Right cardiac atrium (tissue), 5 donors: ENCODE measurements around the gene ADK. TPM values are rescaled to one million over a fixed set of nuclear protein-coding genes. Genes with fewer than 3 reads are reported as not detected.

Experiments used
- ATAC-seq, 2 donors: fragments of 200-7000 bp; cut with Tn5 transposase; one replicate each; pipeline versions ENCODE4 v1.8.0 to v1.9.1; 2020; ENCODE audit warnings: moderate library complexity in 2 of 2, mild to moderate bottlenecking in 1 of 2
- DNase-seq, 3 donors: peaks; one replicate each; pipeline ENCODE4 v3.0.0-alpha.2; 2020
- H3K27ac ChIP-seq: one replicate; pipeline ENCODE4 v1.5.1; 2013; ENCODE audit warnings: mild to moderate bottlenecking, low read length, control low read depth, moderate library complexity
- H3K27me3 ChIP-seq: one replicate; pipeline ENCODE4 v1.6.1; 2013; ENCODE audit not compliant: control insufficient read depth, insufficient read depth
- H3K4me1 ChIP-seq: one replicate; pipeline ENCODE4 v1.6.1; 2013; ENCODE audit warnings: low read length; ENCODE audit not compliant: control insufficient read depth, insufficient read depth
- H3K4me3 ChIP-seq: one replicate; pipeline ENCODE4 v1.5.1; 2013; ENCODE audit warnings: low read length, control low read depth
- H3K9me3 ChIP-seq: one replicate; pipeline ENCODE4 v1.6.1; 2013; ENCODE audit warnings: low read length; ENCODE audit not compliant: control insufficient read depth
- WGBS: extraction: QIAGEN DNeasy Blood & Tissue Kit; methylation state at CpG from one replicate; pipeline ENCODE4 v1.1.7; 2013; 5-methylcytosine and 5-hydroxymethylcytosine counted together
- intact Hi-C, 4 donors: fragments of 100-400 bp; cut with DNase I; formaldehyde crosslinking; loops; one replicate each; pipeline versions ENCODE4 v1.11.0 to v1.14.0; 2022 to 2023
- polyA plus RNA-seq: library from polyadenylated mRNA; stranded (reverse); fragments of 200-250 nt; gene quantifications from one replicate; pipeline ENCODE4 v1.2.3, GENCODE V29; 2013
- total RNA-seq, 4 donors: library from RNA; stranded (reverse); fragmentation: NEBNext Ultra II Directional; extraction: Animal tissue kit (Norgen Biotek cat#: 25700); gene quantifications; one replicate each; pipeline ENCODE4 v1.2.1, GENCODE V29; 2021
- donor health status: healthy with polysubstance abuse.
- donor health status: DM: no; HTN: yes; CAD: no.
- donor health status: DM: no; HTN: no; CAD: no.
- donor health status: DM: no; HTN: yes; CAD: no; lungs with severe emphysema.
- donor health status: DM: yes; HTN: yes; CAD: no.

The ADK gene
- total and polyA plus RNA-seq, 5 donors = 34.5 to 42.2 (median 41.0) TPM

DNA sequence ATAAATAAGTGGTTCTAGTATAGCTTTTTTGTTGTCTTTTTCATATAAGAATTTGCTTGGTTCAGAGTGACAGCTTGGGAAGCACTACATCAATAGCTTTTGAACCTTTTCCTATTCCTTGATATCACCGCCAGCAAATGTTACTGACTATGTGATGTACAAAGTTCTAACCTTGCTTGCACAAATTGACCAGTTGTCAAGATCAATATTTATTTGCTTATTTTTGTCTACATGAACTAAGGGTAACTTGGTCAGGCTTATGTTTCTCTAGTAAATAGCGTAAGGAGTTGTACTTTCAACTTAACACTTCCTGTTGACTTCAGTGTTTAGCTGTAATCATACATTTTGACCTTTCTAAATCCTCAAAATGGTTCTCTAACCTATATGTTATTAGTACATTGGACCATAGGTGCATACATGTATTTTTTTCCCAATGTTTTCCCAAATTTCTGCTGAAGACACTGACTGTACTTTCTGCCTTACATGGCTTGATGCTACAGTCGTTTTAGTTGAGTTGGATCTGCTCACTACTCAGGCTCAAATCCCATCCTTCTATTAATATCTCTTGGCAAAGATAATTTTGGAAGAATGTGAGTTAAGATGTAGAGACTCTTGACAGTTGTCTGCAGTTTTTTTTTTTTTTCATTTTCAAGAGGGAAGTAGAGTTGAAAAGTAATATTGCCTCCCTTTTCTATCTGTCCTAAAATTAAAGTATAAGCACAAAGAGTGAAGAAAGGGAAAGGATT lies 436.3 kb downstream of the ADK start:
- ATAC-seq = peak in 1 of 2 donors; percentile 43
- H3K4me1 ChIP-seq = no peaks in the 10 kb centered on the region

DNA sequence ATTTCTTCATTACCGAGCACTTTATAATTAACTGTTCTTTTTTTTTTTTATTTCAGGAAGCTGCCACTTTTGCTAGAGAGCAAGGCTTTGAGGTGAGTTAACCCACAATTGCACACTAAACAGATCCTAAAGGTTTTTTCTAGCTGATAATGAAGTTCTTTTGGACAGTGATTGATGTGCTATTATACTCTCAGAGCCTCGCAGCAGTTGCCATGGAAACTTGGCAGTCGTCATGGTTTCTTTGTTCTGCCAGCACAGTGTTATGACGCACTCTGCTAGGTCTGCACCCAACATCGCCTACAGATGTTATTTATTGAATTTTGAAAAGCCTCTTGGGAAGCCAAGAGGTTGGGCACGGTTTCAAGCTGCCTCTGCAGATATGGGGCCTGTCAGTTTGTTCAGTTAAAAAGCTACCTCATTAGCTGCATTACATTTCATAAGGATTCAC lies 438.2 kb downstream of the ADK start:
- Histone ChIP-seq H3K4me1 (no peaks in the 10 kb centered on the region), H3K4me3 (no peak overlapping the region)

More for the DNA sequence above, 436.3 kb downstream of the ADK start:
- intact Hi-C loops = loop anchor here in 1 of 4 donors (5.0 kb wide), 1 partner anchor 240 kb away; the partner anchor contains the start of gene KAT6B
- no peaks in the 10 kb centered on the region for H3K27me3 ChIP-seq
- H3K4me3 ChIP-seq = no peak overlapping the region
- DNase-seq = no peak
- H3K27ac ChIP-seq = no peak overlapping the region
- H3K9me3 ChIP-seq = no peaks in the 10 kb centered on the region
- 61% methylated on average over 3 of the region's 3 CpGs for WGBS

GRCh38 chr10:74589851-74590250 lies 438.8 kb downstream of the ADK start:
- WGBS = 47% methylated on average over 2 of the region's 2 CpGs
- H3K4me3 ChIP-seq = no peak overlapping the region
- no peaks in the 10 kb centered on the region for H3K27me3 ChIP-seq
- DNase-seq (no peak), ATAC-seq (no peak)
- H3K27ac ChIP-seq = no peak overlapping the region
- H3K4me1 ChIP-seq = no peaks in the 10 kb centered on the region
- no peaks in the 10 kb centered on the region for H3K9me3 ChIP-seq
- intact Hi-C loops = loop anchor here in 1 of 4 donors (5.0 kb wide), 1 partner anchor 237 kb away; the partner anchor contains the start of gene KAT6B

More for the DNA sequence above, 438.2 kb downstream of the ADK start:
- peak overlapping the region; percentile 45 for H3K27ac ChIP-seq
- intact Hi-C loops = loop anchor here in 1 of 4 donors (5.0 kb wide), 1 partner anchor 238 kb away; the partner anchor contains the start of gene KAT6B
- DNase-seq (peak; percentile 91 to 96 (median 93)), ATAC-seq (peak; percentile 96 to 97)
- H3K9me3 ChIP-seq = no peaks in the 10 kb centered on the region
- H3K27me3 ChIP-seq = no peaks in the 10 kb centered on the region
- WGBS = 4% methylated on average over 6 of the region's 6 CpGs

DNA sequence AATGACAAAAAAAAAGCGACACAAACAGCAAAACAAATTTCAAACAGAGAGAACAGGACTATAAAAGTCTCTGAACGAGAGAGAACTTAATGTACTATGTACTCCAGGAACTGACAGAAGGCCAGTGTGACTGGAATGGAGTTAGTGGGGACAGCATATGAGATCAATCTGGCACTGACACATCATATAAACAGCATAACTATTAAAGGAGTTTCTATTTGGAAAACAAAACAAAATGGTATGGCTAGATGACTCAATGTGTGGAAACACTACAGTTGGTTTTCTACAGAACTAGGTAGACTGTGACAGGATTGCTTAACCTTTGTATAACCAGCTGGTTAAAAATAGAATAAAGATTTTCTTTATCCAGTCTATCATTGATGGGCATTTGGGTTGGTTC lies 442.4 kb downstream of the ADK start:
- WGBS = 49% methylated on average over 2 of the region's 2 CpGs
- H3K4me3 ChIP-seq = no peak overlapping the region
- H3K4me1 ChIP-seq = no peaks in the 10 kb centered on the region
- H3K27ac ChIP-seq = peak overlapping the region; percentile 45
- no peaks in the 10 kb centered on the region for H3K9me3 ChIP-seq
- DNase-seq (no peak), ATAC-seq (peak in 1 of 2 donors; percentile 67)
- intact Hi-C loops = no loop called here
- no peaks in the 10 kb centered on the region for H3K27me3 ChIP-seq

GRCh38 chr10:74596713-74597112 lies 445.7 kb downstream of the ADK start:
- WGBS = 97% methylated on average over 7 of the region's 7 CpGs
- no peaks in the 10 kb centered on the region for H3K27me3 ChIP-seq
- no peak for ATAC-seq
- H3K9me3 ChIP-seq = no peaks in the 10 kb centered on the region
- H3K4me1 ChIP-seq = no peaks in the 10 kb centered on the region
- no peak overlapping the region for H3K4me3 ChIP-seq
- H3K27ac ChIP-seq = no peak overlapping the region
- DNase-seq = no peak
- intact Hi-C loops = no loop called here

- H3K9me3 ChIP-seq = no peaks in the 10 kb centered on the region
- ATAC-seq = peak; percentile 76 to 81
- intact Hi-C loops = no loop called here
- H3K27ac ChIP-seq = no peak overlapping the region
- H3K4me3 ChIP-seq = peak overlapping the region; percentile 75
- H3K27me3 ChIP-seq = no peaks in the 10 kb centered on the region
- no peaks in the 10 kb centered on the region for H3K4me1 ChIP-seq
- no peak for DNase-seq
- 23% methylated on average over 5 of the region's 5 CpGs for WGBS
Observed at GRCh38 chr10:74598891-74599566, 448.0 kb downstream of the ADK start.

- intact Hi-C loops = no loop called here
- no peak overlapping the region for H3K27ac ChIP-seq
- H3K4me1 ChIP-seq = no peaks in the 10 kb centered on the region
- H3K4me3 ChIP-seq = peak overlapping the region; percentile 75
- no peak for DNase-seq
- H3K9me3 ChIP-seq = no peaks in the 10 kb centered on the region
- no peak for ATAC-seq
- no peaks in the 10 kb centered on the region for H3K27me3 ChIP-seq
Observed at GRCh38 chr10:74599672-74600071, 448.7 kb downstream of the ADK start.

GRCh38 chr10:74600170-74600569 lies 449.1 kb downstream of the ADK start:
- WGBS = 71% methylated on average over 2 of the region's 2 CpGs
- intact Hi-C loops = no loop called here
- Histone ChIP-seq H3K4me3 (no peak overlapping the region), H3K4me1 (no peaks in the 10 kb centered on the region), H3K27ac (no peak overlapping the region), H3K27me3 (no peaks in the 10 kb centered on the region), H3K9me3 (no peaks in the 10 kb centered on the region)
- no peak for ATAC-seq
- DNase-seq = no peak

DNA sequence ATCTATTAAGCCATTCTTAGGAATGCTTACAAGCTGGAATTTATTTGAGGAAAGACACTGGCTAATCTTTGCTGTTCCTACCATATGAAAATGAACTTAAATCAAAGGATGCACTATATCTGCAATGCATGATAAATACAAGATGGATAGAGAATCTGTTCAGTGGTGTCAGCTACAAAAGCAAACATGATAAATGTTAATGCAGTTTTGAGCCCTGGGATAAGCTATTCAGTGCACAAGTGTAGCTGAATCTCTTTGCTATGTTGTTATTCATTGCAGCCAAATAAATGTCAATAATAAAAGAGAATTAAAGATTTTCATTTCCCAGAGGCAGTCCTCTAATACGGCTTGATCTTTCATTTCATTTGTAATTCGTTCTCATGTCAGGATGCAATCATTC lies 451.6 kb downstream of the ADK start:
- Histone ChIP-seq H3K4me1 (no peaks in the 10 kb centered on the region), H3K9me3 (no peaks in the 10 kb centered on the region), H3K4me3 (no peak overlapping the region), H3K27ac (no peak overlapping the region), H3K27me3 (no peaks in the 10 kb centered on the region)
- WGBS = 92% methylated on average over 2 of the region's 2 CpGs
- ATAC-seq (no peak), DNase-seq (no peak)
- intact Hi-C loops = no loop called here

DNA sequence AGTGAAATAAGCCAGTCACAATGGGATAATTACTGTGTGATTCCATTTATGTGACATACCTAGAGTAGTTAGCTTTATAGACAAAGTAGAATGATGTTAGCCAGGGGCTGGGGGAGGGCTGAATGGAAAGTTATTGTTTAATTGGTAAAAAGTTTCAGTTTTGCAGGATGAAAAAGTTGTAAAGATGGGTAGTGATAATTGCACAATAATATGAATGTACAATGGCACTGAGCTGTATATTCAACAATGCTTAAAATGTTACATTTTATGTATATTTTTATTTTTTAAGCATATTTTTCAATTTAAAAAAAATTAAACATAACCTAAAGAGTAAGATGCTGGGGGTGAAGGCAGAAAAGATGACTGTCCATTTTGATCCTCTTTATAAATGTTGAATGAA lies 459.3 kb downstream of the ADK start:
- ATAC-seq = no peak
- no peaks in the 10 kb centered on the region for H3K4me1 ChIP-seq

GRCh38 chr10:74612195-74612594 lies 461.2 kb downstream of the ADK start:
- H3K9me3 ChIP-seq = no peaks in the 10 kb centered on the region
- no peak for DNase-seq
- no peak overlapping the region for H3K27ac ChIP-seq
- no peaks in the 10 kb centered on the region for H3K27me3 ChIP-seq
- no peak for ATAC-seq
- intact Hi-C loops = no loop called here
- H3K4me1 ChIP-seq = no peaks in the 10 kb centered on the region
- no peak overlapping the region for H3K4me3 ChIP-seq

More for the DNA sequence above, 459.3 kb downstream of the ADK start:
- Histone ChIP-seq H3K4me3 (no peak overlapping the region), H3K9me3 (no peaks in the 10 kb centered on the region), H3K27me3 (no peaks in the 10 kb centered on the region), H3K27ac (no peak overlapping the region)
- intact Hi-C loops = no loop called here
- no peak for DNase-seq
